HEK293 (cell line): Measurements from ENCODE around the gene SLC6A6.

Source experiments
- CTCF ChIP-seq: fragments of 450-650 bp; formaldehyde crosslinking; IDR thresholded peaks from 2 replicates; pipeline ENCODE4 v1.5.1; 2016; ENCODE audit warnings: missing biosample characterization, missing genetic modification characterization
- GLIS1 ChIP-seq: fragments of 450-650 bp; formaldehyde crosslinking; IDR thresholded peaks from 2 replicates; pipeline ENCODE4 v1.5.1; 2016; ENCODE audit warnings: missing biosample characterization, missing genetic modification characterization
- KLF16 ChIP-seq: fragments of 450-650 bp; formaldehyde crosslinking; IDR thresholded peaks from 2 replicates; pipeline ENCODE4 v1.5.1; 2017; ENCODE audit warnings: missing biosample characterization, missing genetic modification characterization
- ZEB2 ChIP-seq: fragments of 450-650 bp; formaldehyde crosslinking; IDR thresholded peaks from 2 replicates; pipeline ENCODE4 v1.5.1; 2016; ENCODE audit warnings: missing biosample characterization, missing genetic modification characterization
- ZNF114 ChIP-seq: fragments of 450-650 bp; formaldehyde crosslinking; IDR thresholded peaks from 2 replicates; pipeline ENCODE4 v1.5.0; 2017; ENCODE audit warnings: missing biosample characterization, missing genetic modification characterization
- ZNF184 ChIP-seq: fragments of 450-650 bp; IDR thresholded peaks from 2 replicates; pipeline ENCODE4 v1.5.1; 2018; ENCODE audit warnings: missing biosample characterization, mild to moderate bottlenecking, missing genetic modification characterization
- ZNF274 ChIP-seq, 2 experiments: fragments of 200-500 bp in 1 of 2; fragments of 450-650 bp in 1 of 2; sonication (Bioruptor generic) in 1 of 2; formaldehyde crosslinking in 1 of 2; IDR thresholded peaks; 2 replicates each; pipeline versions ENCODE4 v1.5.1 to v1.6.1; 2014 to 2016; ENCODE audit warnings: borderline replicate concordance in 1 of 2, inconsistent platforms in 1 of 2, low read length in 1 of 2, missing biosample characterization in 1 of 2, missing genetic modification characterization in 1 of 2
- ZNF324 ChIP-seq: fragments of 450-650 bp; formaldehyde crosslinking; IDR thresholded peaks from 2 replicates; pipeline ENCODE4 v1.5.1; 2016; ENCODE audit warnings: missing biosample characterization, missing genetic modification characterization
- ZNF350 ChIP-seq: fragments of 450-650 bp; formaldehyde crosslinking; IDR thresholded peaks from 2 replicates; pipeline ENCODE4 v1.5.0; 2017; ENCODE audit warnings: missing biosample characterization, mild to moderate bottlenecking, missing genetic modification characterization
- ZNF513 ChIP-seq: fragments of 450-650 bp; IDR thresholded peaks from 2 replicates; pipeline ENCODE4 v1.5.1; 2018; ENCODE audit warnings: missing biosample characterization, missing genetic modification characterization

- TF ChIP-seq GLIS1 (tag by site-specific recombination), result no peak
- no peak for TF ChIP-seq KLF16 (tag by site-specific recombination)
- no peak for TF ChIP-seq ZNF274 (IDR thresholded peaks at IDR 0.05; ENCODE audit: low read length)
- no peak for TF ChIP-seq ZNF274 (tag by site-specific recombination; IDR thresholded peaks at IDR 0.05; ENCODE audit: borderline replicate concordance)
- TF ChIP-seq ZNF324 (tag by site-specific recombination), result no peak
- no peak for TF ChIP-seq ZEB2 (tag by site-specific recombination)
- no peak for TF ChIP-seq CTCF (tag by site-specific recombination)
- TF ChIP-seq ZNF184 (tag by site-specific recombination), result no peak
- TF ChIP-seq ZNF513, result no peak
- no peak for TF ChIP-seq ZNF114 (tag by site-specific recombination)
- no peak for TF ChIP-seq ZNF350 (tag by site-specific recombination)
These were observed 31.5 kb upstream of the SLC6A6 start for GRCh38 chr3:14370720-14371572.
